ENCODE results near the gene IL22RA2.
"Not testable (repeated sequence)": the region's sequence is repeated elsewhere in the genome, so short reads cannot be mapped to it uniquely, and the experiment has no call there.

Gene IL22RA2, protein sequence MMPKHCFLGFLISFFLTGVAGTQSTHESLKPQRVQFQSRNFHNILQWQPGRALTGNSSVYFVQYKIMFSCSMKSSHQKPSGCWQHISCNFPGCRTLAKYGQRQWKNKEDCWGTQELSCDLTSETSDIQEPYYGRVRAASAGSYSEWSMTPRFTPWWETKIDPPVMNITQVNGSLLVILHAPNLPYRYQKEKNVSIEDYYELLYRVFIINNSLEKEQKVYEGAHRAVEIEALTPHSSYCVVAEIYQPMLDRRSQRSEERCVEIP

DNA sequence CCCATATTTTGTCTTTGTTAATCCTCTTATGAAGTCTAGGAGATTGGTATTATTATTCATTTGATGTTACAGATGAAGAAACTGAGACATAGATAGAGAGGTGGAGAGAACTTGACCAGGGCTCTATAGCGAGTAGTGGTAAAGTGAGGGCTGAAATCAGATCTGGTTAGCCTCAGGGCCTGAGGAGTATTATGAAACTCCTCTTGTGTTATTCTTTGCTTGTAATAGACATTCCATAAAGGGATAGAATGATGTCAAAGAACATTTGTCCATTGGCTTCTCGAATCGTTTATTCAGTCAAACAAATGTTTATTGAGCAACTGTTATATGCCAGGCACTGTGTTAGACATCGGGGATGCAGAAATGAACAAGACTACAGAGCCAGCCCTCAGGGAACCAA is at the start of gene IL22RA2:
Gene IL22RA2, minus strand, starts transcription at position 144 of the 400 bp plus-strand sequence. CDS start 11,895 bp downstream, outside the sequence.
- no peak for DNase-seq (ENCODE audit: low read depth)

DNA sequence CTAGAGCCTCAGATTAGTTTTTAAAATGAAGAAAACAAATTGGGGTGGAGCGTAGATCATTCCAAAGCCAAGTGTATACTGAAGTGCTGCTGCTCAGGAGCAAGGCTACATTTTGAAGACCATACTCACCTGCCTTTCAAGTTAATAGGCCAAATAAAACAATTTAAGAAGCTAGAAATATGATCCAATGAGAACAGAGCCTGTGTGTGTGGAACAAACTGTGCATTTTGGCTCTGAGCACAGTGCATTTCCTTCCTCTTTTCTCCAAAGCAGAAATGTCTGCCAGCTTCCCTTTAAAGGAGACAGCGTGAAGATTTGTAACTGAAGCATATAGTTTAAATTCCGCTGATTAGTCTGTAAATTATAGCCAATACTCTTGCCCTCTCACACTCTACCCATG is 48.9 kb upstream of the IL22RA2 start:
- no peak for DNase-seq (ENCODE audit: low read depth)

DNA sequence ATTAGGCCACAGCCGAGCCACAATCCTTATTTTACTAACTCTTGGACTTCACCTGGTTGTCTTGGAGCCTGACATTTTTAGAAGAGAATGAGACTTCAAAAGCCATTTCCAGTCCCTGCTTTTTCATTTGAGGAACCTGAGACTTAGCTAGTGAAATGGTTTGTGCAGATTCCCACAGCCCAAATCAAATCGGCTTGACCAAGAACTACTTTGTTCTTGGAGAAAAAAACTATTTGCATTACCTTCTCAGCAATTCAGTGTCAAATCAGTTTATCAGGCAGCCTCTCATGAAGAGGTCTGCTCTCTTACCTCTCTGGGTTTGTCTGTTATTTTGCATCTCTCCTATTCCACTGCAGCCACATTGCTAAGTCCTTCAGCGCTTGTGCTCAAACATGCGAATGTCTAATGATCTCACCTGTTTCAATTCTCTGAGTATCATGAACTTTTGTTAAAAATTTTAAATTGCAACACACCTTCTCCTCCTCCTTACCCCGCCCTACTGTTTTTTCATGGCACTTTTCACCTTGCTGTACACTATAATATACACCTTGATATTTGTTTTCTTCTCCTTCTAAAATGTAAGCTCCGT is 46.3 kb upstream of the IL22RA2 start:
- no peak for DNase-seq (ENCODE audit: low read depth)

DNA sequence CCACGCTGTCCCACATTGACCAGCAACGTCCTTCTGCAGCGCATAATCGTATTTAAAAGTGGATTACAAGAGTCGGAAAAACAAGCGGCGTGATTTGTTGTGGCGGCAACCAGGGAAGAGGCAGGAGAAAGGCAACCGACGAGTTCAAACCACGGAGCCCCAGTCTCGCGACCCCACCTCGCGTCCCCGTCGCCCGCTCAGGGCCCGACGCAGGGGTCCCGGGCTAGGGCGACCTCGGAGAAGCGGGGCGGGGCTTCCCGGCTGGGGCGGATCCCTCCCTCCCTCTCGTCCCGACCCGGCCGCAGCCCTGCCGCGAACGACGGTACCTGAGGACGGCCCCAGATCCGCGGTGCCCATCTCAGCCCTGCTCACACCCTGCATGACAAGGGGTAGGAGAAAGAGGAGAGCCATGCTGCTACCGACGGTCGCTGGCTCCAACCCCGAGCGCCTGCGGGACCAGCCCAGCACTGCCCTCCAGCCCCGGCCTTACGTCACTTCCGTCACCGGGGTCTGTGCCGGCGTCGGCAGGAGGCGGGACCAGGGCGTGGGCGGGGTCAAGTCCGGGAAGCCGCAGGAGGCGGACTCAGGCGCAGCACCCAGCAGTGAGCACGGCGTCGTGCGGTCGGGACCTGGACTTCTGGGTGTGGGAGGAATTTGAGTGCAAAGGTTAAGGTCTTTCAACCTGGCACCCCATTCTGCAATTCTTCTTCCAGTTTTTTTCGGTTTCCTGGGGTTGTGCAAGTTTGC is 45.6 kb upstream of the IL22RA2 start, which contains the start of gene IFNGR1:
Gene IFNGR1, minus strand, starts transcription at position 469 of the 747 bp plus-strand sequence. Its CDS starts 58 bp downstream, at position 411.
- DNase-seq (ENCODE audit: low read depth): peak; percentile 88

DNA sequence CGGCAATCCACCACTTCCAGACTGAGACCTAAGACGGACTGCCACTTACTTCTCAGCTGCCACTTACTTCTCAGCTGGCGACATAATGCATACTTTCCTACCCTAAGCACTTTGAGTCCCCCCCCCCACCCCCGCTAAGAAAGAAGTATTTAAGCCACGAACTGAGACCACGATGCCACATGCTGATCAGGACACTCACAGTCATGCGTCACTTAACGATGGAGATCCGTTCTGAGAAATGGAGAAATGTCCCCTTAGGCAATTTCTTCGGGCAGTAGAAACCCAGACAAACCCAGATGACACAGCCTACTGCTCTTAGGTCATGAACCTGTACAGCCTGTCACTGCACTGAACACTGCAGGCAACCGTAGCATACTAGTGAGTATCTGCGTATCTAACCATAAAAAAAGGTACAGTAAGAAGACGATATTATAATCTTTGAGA is 45.1 kb upstream of the IL22RA2 start:
- DNase-seq (ENCODE audit: low read depth): peak; percentile 29

DNA sequence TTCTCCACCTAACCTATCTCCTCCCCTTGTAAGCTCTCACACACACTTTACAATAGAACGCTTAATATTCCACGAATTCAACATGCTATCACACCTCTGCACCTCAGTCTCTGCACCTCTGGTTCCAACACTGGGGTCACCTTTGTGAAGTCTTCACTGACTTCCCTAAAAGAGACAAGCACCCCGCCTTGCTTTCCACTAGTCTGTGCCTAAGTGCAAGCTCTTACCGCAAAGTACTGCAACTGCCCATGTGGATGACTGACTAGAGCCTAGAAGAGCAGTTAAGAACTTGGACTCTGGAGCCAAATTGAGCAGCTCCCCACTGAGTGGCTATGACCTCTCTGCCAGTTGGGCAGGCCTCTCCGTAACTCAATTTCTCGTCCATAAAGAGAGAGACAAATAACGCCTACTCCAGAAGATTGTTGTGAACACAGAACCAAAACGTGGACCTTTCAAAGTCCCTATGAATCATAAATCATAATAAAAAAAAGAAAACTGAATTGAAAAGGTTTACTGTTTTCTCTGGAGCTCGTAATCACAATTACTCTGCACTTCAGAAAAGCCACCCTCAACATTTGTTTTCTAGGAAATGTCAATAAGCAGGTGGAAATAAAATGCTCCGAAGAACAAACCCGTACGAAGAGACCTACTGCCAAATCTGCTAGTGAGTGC is 44.5 kb upstream of the IL22RA2 start:
- no peak for DNase-seq (ENCODE audit: low read depth)

DNA sequence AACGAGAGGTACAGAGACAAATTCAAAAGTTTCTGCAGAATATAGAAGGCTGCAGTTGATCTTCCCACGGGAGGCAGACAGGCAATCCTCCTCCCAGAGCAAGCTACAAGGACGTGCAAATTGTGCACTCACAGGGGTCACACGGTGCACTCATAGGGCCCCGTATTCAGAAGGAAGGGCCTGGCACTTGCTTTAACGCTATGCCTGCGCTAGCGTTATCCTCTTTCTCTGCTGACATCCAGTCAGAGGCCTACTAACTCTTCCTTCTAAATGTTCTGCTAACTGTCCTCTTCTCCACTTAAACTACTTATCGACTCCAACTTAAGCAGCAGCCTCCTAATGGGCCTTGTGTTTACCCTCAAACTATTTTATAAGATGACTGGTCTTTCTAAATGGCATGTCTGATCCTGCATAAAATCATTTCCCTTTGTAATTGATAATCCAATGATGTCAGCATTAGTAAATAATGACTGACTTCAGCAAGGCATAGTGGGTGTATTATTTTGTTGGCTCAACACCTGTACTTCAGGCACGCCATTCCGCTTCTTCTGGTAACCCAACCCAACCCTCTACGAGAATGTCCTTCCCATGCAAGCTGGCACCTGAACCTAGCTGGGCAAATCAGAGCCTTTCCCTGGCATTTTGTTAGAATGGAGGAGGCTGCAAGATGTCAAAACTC is 43.6 kb upstream of the IL22RA2 start:
- no peak for DNase-seq (ENCODE audit: low read depth)

DNA sequence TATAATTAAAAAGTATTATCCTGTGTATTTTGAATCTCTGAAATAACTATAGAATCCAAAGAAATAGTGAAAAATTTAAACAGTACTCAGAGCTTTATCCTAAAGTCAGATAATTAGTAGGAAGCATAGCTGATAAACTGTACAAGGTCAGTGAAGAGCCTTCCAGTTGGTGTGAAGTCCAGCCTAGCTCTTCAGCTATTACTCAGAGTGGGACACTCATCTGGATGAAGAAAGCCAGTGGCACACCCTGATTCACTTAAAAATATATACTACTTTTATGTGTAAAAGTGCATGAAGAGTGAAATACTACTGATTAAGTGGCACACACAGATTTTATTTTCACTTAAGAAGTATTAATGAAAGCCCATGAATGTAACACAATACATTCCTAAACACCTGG is 42.7 kb upstream of the IL22RA2 start:
- no peak for DNase-seq (ENCODE audit: low read depth)

DNA sequence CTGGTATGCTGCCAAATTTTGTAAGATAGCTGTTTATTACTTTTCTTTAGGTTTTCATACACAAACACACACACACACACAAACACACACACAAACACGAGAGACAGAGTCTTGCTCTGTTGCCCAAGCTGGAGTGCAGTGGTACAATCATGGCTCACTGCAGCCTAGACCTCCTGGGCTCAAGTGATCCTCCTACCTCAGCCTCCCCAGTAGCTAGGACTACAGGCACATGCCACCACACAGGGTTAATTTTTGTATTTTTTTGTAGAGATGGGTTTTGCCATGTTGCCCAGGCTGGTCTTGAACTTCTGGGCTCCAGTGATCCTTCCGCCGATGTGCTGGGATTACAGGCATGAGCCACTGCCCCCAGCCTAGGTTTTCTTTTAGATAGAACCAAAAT is 42.2 kb upstream of the IL22RA2 start:
- DNase-seq (ENCODE audit: low read depth): not testable (repeated sequence)

DNA sequence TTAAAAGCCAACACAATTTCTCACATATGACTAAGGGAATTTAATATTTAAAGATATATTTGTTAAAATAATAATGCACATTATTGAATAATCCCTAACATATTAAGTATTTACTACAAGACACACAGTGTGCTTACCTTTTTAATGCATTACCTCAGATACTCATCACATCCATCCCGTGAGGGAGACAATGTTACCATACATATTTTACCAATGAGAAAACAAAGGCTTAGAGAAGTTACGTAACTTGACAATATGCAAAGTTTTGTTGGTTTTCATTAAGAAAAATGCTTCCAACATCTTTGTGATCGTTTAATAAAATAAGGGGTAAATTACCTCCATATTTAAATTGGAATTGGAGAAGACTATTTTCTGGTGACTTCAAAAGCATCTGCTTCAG is 41.5 kb upstream of the IL22RA2 start:
- no peak for DNase-seq (ENCODE audit: low read depth)

DNA sequence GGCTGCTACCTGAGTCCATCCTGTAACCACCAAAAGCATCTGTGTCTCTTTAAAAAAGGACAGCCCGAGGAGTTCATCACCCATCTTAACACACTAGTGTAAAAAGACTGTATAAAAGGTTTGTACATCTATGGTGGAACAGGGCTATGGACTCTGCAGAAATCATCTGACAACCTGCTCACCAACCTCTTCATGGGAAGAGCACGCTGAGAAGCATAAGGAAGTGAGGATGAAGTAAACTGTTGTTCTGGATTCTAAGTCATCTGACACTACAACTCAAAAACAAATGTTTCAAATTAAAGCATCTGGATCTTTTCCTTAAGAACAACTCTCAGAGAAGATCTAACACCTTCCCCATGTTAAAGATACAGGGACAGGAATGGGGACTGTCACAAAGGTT is 40.4 kb upstream of the IL22RA2 start:
- no peak for DNase-seq (ENCODE audit: low read depth)

DNA sequence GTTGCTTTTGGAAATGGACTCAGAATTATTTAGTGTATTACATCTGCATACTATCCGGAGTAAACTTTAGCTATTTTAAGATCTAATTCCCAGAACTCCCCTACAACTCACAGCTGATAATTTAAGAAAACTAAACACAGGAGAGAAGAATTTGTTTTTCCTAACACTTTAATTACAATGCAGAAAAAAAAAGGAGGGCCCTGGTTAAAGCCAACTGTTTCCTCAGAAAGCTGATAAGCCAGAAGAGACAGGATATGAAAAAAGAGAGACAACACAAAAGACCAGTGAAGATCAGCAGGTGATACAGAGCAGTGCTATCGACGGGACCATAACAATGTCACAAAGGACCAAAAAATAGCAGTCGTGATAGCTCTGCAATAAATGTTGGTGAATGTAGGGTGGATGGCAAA is 39.9 kb upstream of the IL22RA2 start:
- DNase-seq (ENCODE audit: low read depth): no peak

DNA sequence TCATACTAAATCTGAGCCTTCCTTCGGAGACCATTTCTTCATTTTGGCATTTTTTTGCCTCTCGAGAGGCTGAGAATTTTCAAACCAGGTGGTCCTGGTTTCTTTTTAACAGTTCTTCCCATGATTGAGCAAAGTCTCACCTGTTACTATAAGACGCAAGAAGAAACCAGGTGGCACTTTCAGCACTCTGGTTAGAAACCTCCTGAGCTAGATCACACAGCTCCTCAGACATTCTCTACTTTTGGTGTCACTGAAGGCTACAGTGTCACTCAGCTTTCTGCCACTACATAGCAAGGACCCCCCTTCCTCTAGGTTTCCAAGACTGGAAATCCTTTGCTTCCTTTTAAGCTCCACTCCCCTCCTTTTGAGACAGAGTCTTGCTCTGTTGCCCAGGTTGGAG is 38.5 kb upstream of the IL22RA2 start:
- DNase-seq (ENCODE audit: low read depth): no peak

DNA sequence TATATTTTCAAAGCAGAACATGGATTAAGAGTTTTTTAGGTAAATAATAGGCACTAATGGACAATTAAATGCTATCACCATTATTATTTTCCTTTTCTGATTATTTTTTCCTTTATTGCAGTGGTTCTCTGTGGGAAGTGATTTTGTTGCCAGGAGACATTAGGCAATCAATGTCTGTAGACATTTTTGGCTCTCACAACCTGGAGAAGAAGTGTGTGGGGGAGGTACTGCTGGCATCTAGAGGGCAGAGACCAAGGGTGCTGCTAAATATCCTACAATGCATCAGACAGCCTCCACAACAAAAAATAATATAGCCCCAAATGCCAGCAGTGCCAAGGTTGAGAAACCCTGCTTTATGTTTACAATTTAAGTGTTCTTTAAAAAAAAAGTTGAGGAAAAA is 37.5 kb upstream of the IL22RA2 start:
- no peak for DNase-seq (ENCODE audit: low read depth)

DNA sequence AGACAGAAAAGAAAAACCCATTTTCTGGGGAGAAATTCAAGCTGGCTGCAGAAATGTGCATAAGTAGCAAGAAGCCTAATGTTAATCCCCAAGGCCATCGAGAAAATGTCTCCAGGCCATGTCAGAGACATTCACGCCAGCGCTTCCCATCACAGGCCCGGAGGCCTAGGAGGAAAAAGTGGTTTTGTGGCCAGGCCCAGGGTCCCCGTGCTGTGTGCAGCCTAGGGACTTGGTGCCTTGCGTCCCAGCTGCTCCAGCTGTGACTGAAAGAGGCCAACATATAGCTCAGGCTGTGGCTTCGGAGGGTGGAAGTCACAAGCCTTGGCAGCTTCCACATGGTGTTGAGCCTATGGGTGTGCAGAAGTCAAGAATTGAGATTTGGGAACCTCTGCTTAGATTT is 34.8 kb upstream of the IL22RA2 start:
- DNase-seq (ENCODE audit: low read depth): no peak

DNA sequence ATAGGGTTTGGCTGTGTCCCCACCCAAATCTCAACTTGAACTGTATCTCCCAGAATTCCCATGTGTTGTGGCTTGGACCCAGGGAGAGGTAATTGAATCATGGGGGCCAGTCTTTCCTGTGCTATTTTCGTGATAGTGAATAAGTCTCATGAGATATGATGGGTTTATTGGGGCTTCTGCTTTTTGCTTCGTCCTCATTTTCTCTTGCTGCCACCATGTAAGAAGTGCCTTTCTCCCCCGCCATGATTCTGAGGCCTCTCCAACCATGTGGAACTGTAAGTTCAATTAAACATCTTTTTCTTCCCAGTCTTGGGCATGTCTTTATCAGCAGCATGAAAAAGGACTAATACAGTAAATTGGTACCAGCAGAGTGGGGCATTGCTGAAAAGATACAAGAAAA is 34.0 kb upstream of the IL22RA2 start:
- not testable (repeated sequence) for DNase-seq (ENCODE audit: low read depth)

DNA sequence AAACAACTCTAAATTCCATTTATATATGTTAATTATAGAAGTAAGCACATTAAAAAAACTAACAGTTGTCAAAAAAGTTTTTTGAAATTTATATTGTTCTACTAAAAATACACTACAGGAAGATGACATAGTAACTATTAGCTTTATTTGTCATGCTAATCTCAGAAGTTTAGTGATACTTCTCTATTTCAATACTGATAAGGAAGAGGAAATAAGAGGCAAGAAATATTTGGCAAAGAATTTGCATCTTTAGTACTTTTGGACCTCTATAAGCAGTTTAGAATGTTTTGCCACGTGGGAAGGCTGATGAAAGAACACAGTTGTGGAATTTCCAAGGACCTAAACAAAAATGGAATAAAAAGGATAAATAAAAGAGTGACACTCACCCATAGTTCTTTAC is 33.1 kb upstream of the IL22RA2 start:
- DNase-seq (ENCODE audit: low read depth): no peak

DNA sequence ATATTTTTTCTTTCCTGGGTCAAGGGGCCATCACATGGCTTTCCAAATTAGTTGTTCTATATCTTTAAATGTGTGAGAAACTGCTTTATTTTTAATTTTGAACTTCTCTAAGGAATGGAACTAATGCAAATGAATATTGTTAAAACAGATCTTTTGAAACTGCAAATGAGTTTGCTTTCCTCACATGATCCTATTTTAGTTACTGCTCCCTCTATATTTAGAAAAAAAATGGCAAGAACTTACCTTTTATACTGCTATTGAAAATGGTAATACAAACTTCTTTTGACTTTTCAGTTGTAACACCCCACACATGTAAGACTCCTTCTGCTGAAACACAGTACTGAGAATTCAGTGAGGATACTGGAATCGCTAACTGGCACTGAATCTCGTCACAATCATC is 29.8 kb upstream of the IL22RA2 start:
- no peak for DNase-seq (ENCODE audit: low read depth)

DNA sequence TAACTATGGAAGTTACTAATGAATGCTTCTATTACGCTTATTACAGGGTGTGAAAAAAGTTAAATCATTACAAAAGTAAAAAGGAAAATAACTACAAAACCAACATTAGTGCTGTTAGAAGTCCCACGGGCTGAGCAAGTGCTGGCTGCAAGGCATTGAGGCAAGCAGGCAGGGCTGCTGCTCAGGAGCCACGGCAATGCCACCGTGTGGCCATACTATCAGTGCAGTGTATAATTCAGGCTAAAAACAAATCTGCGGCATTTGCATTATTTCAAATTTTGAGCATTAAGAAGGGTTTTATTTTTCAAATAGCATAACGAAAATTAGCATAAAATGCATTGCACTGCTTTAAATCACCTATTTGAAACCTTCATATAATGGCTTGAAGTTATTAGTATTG is 28.6 kb upstream of the IL22RA2 start:
- no peak for DNase-seq (ENCODE audit: low read depth)

DNA sequence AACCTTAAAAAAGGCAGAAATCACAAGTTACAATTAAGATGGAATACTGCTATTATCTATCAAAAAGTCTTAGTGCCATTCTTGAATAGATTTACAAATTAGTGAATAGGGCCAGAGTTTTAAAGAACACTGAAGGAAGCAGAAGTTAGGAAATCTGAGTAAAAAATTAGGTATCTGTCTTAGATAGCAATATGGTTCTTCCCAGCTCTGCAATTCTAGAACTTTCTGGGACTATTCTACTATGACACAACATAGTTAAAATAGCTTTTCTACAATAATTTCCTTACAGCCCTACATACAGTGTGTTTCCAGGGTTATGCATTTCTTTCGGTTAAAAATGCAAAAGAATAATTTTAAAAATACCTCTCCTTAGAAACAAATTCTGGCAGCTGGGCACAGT is 27.6 kb upstream of the IL22RA2 start:
- DNase-seq (ENCODE audit: low read depth): no peak

DNA sequence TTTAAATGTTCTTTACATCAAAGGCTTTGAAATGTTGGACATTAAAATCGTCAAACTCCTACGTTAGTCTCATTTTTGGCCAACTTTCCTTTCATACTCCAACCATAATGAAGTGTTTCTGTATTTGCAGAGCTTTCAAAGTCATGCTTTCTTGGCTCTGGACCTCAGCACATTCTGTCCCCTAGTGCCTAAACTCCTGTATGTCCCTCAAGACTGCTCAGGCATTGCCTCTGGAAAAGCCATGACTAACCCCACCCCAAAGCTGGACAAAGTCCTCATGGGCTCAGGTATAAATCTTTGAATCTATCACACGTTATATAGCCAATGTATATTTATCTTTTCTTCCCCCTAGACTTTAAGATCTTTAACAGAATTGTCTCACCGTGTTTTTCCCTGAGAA is 26.8 kb upstream of the IL22RA2 start:
- DNase-seq (ENCODE audit: low read depth): no peak

Data from T-helper 22 cell (primary cell).